Measurements from ENCODE around the gene HDAC9.

Gene HDAC9

GRCh38 chr7:18532813-18533212 lies 37.3 kb downstream of the HDAC9 start:
- H3K27ac ChIP-seq = no peak overlapping the region
- H3K27me3 ChIP-seq = no peaks in the 10 kb centered on the region
- TF ChIP-seq CTCF (IDR thresholded peaks at IDR 0.05) = no peak
- DNase-seq = no peak
- H3K9me3 ChIP-seq = no peaks in the 10 kb centered on the region
- H3K4me3 ChIP-seq = no peak overlapping the region
- peaks cover 0 to 39% (median 10%) of the 10 kb centered on the region in 4 donors for H3K4me1 ChIP-seq
- H3K36me3 ChIP-seq = no peaks in the 10 kb centered on the region
- intact Hi-C loops (cut with DNase I; ENCODE audit: low total_unique reads) = no loop called here

GRCh38 chr7:18534481-18534880 lies 38.9 kb downstream of the HDAC9 start:
- Histone ChIP-seq H3K4me3 (no peak overlapping the region), H3K4me1 (peaks cover 0 to 25% (median 6%) of the 10 kb centered on the region in 4 donors), H3K9me3 (no peaks in the 10 kb centered on the region), H3K27me3 (no peaks in the 10 kb centered on the region), H3K36me3 (no peaks in the 10 kb centered on the region), H3K27ac (no peak overlapping the region)
- no peak for TF ChIP-seq CTCF (IDR thresholded peaks at IDR 0.05)
- intact Hi-C loops (cut with DNase I; ENCODE audit: low total_unique reads) = no loop called here
- no peak for DNase-seq

GRCh38 chr7:18535810-18536415 lies 40.4 kb downstream of the HDAC9 start:
- Histone ChIP-seq H3K4me3 (no peak overlapping the region), H3K36me3 (no peaks in the 10 kb centered on the region), H3K4me1 (peaks cover 0 to 29% (median 7%) of the 10 kb centered on the region in 4 donors), H3K9me3 (no peaks in the 10 kb centered on the region), H3K27me3 (no peaks in the 10 kb centered on the region), H3K27ac (no peak overlapping the region)
- TF ChIP-seq CTCF (IDR thresholded peaks at IDR 0.05) = no peak
- intact Hi-C loops (cut with DNase I; ENCODE audit: low total_unique reads) = no loop called here
- no peak for DNase-seq

- Histone ChIP-seq H3K27me3 (no peaks in the 10 kb centered on the region), H3K36me3 (no peaks in the 10 kb centered on the region), H3K27ac (no peak overlapping the region), H3K4me3 (no peak overlapping the region), H3K4me1 (peaks cover 0 to 34% (median 8%) of the 10 kb centered on the region in 4 donors), H3K9me3 (no peaks in the 10 kb centered on the region)
- intact Hi-C loops (cut with DNase I; ENCODE audit: low total_unique reads) = no loop called here
- no peak for TF ChIP-seq CTCF (IDR thresholded peaks at IDR 0.05)
- no peak for DNase-seq
These were observed 40.9 kb downstream of the HDAC9 start for GRCh38 chr7:18536486-18536885.

GRCh38 chr7:18538554-18539250 lies 43.2 kb downstream of the HDAC9 start:
- no peaks in the 10 kb centered on the region for H3K27me3 ChIP-seq
- no peaks in the 10 kb centered on the region for H3K36me3 ChIP-seq
- H3K27ac ChIP-seq = no peak overlapping the region
- no peaks in the 10 kb centered on the region for H3K9me3 ChIP-seq
- intact Hi-C loops (cut with DNase I; ENCODE audit: low total_unique reads) = no loop called here
- DNase-seq = no peak
- TF ChIP-seq CTCF (IDR thresholded peaks at IDR 0.05) = no peak
- H3K4me3 ChIP-seq = no peak overlapping the region
- peaks cover 0 to 43% (median 10%) of the 10 kb centered on the region in 4 donors for H3K4me1 ChIP-seq
